ENCODE results near the gene BORCS6. TPM values are rescaled to one million over a fixed set of nuclear protein-coding genes. Genes with fewer than 3 reads are reported as not detected.
"Not testable (repeated sequence)": the region's sequence is repeated elsewhere in the genome, so short reads cannot be mapped to it uniquely, and the experiment has no call there.

The BORCS6 gene
- total and polyA plus RNA-seq, 10 donors = 9.5 to 16.5 (median 12.3) TPM

GRCh38 chr17:8173871-8174322, 16.1 kb downstream of the BORCS6 start:
- TF ChIP-seq, protein P1, sequence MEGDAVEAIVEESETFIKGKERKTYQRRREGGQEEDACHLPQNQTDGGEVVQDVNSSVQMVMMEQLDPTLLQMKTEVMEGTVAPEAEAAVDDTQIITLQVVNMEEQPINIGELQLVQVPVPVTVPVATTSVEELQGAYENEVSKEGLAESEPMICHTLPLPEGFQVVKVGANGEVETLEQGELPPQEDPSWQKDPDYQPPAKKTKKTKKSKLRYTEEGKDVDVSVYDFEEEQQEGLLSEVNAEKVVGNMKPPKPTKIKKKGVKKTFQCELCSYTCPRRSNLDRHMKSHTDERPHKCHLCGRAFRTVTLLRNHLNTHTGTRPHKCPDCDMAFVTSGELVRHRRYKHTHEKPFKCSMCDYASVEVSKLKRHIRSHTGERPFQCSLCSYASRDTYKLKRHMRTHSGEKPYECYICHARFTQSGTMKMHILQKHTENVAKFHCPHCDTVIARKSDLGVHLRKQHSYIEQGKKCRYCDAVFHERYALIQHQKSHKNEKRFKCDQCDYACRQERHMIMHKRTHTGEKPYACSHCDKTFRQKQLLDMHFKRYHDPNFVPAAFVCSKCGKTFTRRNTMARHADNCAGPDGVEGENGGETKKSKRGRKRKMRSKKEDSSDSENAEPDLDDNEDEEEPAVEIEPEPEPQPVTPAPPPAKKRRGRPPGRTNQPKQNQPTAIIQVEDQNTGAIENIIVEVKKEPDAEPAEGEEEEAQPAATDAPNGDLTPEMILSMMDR (IDR thresholded peaks at IDR 0.05 in 8 of 11, conservative IDR thresholded peaks at IDR 0.05 in 3 of 11) = no peak
- Histone ChIP-seq H3K4me3 (peak overlapping the region in 7 of 8 donors; percentile 2 to 61 (median 30)), H3K9me3 (no peaks in the 10 kb centered on the region), H3K4me1 (peaks cover 23 to 55% (median 46%) of the 10 kb centered on the region in 6 donors), H3K27ac (peak overlapping the region; percentile 90 to 98 (median 96)), H3K27me3 (replicated peaks in 1 of 7) (no peaks in the 10 kb centered on the region), H3K36me3 (no peaks in the 10 kb centered on the region)
- no peak for DNase-seq
- intact Hi-C loops (cut with DNase I; ENCODE audit: low total_unique reads) = no loop called here
- 13 to 25% (median 14%) methylated on average over 14 of the region's 14 CpGs for WGBS, 5 donors

- H3K9me3 ChIP-seq = no peaks in the 10 kb centered on the region
- DNase-seq = peak; percentile 84
- intact Hi-C loops (cut with DNase I; ENCODE audit: low total_unique reads) = no loop called here
- H3K27ac ChIP-seq = peak overlapping the region; percentile 90 to 98 (median 96)
- no peaks in the 10 kb centered on the region for H3K36me3 ChIP-seq
- H3K4me3 ChIP-seq = peak overlapping the region in 7 of 8 donors; percentile 2 to 61 (median 30)
- TF ChIP-seq, protein P1 (IDR thresholded peaks at IDR 0.05 in 8 of 11, conservative IDR thresholded peaks at IDR 0.05 in 3 of 11) = peak in 1 of 11 experiments; percentile 6
- TF ChIP-seq POLR2AphosphoS5 (IDR thresholded peaks at IDR 0.05) (peak; percentile 44 to 100 (median 56)), POLR2A (IDR thresholded peaks at IDR 0.05) (peak; percentile 95 to 100 (median 100))
- H3K27me3 ChIP-seq (replicated peaks in 1 of 7) = no peaks in the 10 kb centered on the region
- 0 to 1% (median 1%) methylated on average over 23 of the region's 23 CpGs for WGBS, 5 donors
- peaks cover 23 to 55% (median 46%) of the 10 kb centered on the region in 6 donors for H3K4me1 ChIP-seq
Measured at GRCh38 chr17:8173056-8173870, 16.7 kb downstream of the BORCS6 start.

DNA sequence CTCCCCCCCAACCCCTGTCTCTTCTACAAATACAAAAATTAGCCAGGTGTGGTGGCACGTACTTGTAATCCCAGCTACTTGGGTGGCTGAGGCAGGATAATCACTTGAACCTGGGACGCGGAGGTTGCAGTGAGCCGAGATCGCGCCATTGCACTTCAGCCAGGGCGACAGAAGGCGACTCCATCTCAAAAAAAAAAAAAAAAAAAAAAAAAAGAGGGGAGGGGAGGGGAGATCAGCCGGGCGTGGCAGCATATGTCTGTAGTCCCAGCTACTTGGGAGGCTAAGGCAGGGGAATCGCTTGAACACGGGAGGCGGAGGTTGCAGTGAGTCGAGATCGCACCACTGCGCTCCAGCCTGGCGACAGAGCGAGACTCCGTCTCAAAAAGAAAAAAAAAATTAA, 19.8 kb downstream of the BORCS6 start:
- intact Hi-C loops (cut with DNase I; ENCODE audit: low total_unique reads); H3K36me3 ChIP-seq; H3K9me3 ChIP-seq; H3K27ac ChIP-seq; H3K4me3 ChIP-seq; H3K27me3 ChIP-seq (replicated peaks in 1 of 7); DNase-seq: not testable (repeated sequence)
- 92 to 95% (median 93%) methylated on average over 19 of the region's 19 CpGs for WGBS, 5 donors
- peaks cover 12 to 38% (median 29%) of the 10 kb centered on the region in 6 donors for H3K4me1 ChIP-seq

DNA sequence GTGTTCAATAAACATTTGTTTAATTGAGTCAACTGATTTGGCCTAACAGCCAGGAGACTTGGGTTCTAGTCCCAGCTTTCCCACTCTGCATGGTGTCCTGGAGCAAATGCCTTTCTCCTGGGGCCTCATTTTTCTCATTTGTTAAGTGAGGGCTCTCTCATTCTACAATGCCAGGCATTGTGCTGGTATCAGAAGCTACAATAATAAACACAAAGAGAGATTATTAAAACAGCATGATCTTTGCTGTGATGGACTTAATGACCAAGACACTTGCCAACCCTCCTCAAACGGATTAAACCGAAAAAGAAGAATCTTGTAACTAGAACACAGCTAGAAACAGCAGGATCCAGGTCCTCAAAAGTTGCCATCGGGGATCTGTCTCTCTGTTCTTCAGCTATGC, 22.5 kb downstream of the BORCS6 start:
- TF ChIP-seq, protein P1 (IDR thresholded peaks at IDR 0.05 in 8 of 11, conservative IDR thresholded peaks at IDR 0.05 in 3 of 11) = no peak
- TF ChIP-seq POLR2A (IDR thresholded peaks at IDR 0.05) (no peak), POLR2AphosphoS5 (IDR thresholded peaks at IDR 0.05) (no peak)
- intact Hi-C loops (cut with DNase I; ENCODE audit: low total_unique reads) = no loop called here
- peaks cover 19 to 37% (median 26%) of the 10 kb centered on the region in 6 donors for H3K4me1 ChIP-seq
- H3K9me3 ChIP-seq = no peaks in the 10 kb centered on the region
- H3K27ac ChIP-seq = no peak overlapping the region
- H3K4me3 ChIP-seq = no peak overlapping the region
- WGBS, 5 donors = 91 to 95% (median 91%) methylated on average over 3 of the region's 3 CpGs
- DNase-seq = no peak
- no peaks in the 10 kb centered on the region for H3K36me3 ChIP-seq
- no peaks in the 10 kb centered on the region for H3K27me3 ChIP-seq (replicated peaks in 1 of 7)
